Lung microvascular endothelial cell (primary cell): Measurements from ENCODE around the gene ASB8. TPM values are rescaled to one million over a fixed set of nuclear protein-coding genes. Genes with fewer than 3 reads are reported as not detected.
"Not testable (repeated sequence)": the region's sequence is repeated elsewhere in the genome, so short reads cannot be mapped to it uniquely, and the experiment has no call there.

Experiments used
- DNase-seq, 2 donors: peaks; one replicate each; pipeline versions ENCODE4 v3.0.0 to v3.0.0-alpha.2; 2010; ENCODE audit warnings: low read depth in 2 of 2
- total RNA-seq: library from RNA; depleted of rRNA; stranded (reverse); fragments of >200 nt; gene quantifications from 2 replicates; pipeline ENCODE4 v1.2.1, GENCODE V29; 2014

The ASB8 gene
- total RNA-seq, 1 donor from 2014 or later: 16.7 TPM

- DNase-seq: peak in 1 of 2 donors; percentile 18
These were observed 14.3 kb downstream of the ASB8 start for GRCh38 chr12:48142818-48143674.

- DNase-seq: no peak
These were observed 22.3 kb downstream of the ASB8 start for GRCh38 chr12:48135027-48135426.

DNA sequence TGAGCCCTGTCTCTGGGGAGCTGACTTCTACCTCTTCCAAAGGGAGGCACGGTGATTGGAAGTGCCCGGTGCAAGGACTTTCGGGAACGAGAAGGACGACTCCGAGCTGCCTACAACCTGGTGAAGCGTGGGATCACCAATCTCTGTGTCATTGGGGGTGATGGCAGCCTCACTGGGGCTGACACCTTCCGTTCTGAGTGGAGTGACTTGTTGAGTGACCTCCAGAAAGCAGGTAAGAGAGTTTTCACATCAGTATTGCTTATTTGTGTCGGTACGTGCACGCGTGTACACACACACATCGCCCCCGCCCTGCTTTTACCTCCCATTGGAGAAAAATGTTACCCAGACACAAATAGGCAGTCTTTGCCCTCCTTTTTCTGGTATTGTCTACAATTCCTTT, 24.5 kb downstream of the ASB8 start:
- no peak for DNase-seq

DNA sequence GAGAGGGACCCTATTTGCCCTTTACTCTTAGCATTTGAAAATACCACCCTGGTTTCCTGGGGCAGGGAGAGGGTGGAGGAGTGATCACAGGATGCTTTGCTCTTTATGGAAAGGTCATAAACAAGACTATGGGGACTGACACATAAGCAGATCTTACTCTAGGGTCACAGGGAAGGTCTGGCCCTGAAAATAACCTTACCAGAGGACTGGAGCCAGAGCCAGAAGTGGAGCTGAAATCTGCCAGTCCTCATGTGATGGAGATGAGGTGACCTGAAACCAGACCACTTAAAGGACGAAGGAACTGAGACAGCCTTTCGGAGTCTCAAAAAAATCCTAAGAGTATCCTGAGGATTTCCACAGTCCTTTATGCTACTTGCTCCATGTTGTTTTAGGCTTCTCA, 25.8 kb downstream of the ASB8 start:
- DNase-seq: no peak

GRCh38 chr12:48129376-48129775, 27.9 kb downstream of the ASB8 start:
- no peak for DNase-seq

- DNase-seq: no peak
These were observed 28.5 kb downstream of the ASB8 start for GRCh38 chr12:48128800-48129199.

- no peak for DNase-seq
These were observed 30.2 kb downstream of the ASB8 start for GRCh38 chr12:48126953-48127630.

DNA sequence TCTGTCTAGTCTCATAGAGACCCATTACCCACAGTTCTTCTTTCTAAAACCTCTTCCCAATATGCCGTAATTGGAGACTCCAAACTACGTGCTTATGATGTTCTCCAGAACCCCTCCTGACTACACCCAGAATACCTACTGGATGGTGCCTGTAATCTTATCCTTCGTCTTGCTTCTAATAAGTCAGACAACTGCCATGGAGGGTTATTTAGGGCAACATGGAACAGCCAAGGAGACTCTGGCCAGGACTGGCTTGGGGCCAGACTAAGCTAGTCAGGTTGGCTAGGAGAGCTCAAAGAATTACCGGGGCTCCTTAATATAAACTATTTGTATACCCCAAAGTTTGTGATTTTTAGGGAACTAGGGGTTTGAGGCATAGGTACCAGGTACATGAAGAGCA, 31.3 kb downstream of the ASB8 start:
- no peak for DNase-seq

- not testable (repeated sequence) for DNase-seq
These were observed 31.8 kb downstream of the ASB8 start for GRCh38 chr12:48125542-48125941.

DNA sequence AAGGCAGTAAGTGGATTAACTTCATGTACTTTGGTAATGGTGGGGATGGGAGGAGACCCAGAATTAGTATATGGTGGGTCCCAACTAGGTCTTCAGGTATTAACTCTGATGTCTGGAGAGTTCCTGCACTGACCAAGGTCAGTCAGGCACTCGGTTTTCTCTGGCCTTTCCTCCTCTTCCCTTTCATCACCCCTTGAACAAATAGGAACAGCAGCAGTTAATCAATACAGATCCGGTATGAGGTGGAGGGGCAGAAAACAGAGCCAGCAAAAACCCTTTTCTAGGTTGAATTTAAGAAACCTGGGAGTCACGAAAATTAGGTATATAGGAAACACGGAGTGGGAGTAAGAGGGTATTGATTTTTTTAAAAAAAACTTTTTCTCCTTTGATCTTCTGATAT, 34.1 kb downstream of the ASB8 start:
- DNase-seq: no peak

- no peak for DNase-seq
These were observed 35.1 kb downstream of the ASB8 start for GRCh38 chr12:48122065-48122834.

- DNase-seq: no peak
These were observed 35.8 kb downstream of the ASB8 start for GRCh38 chr12:48121522-48121921.

DNA sequence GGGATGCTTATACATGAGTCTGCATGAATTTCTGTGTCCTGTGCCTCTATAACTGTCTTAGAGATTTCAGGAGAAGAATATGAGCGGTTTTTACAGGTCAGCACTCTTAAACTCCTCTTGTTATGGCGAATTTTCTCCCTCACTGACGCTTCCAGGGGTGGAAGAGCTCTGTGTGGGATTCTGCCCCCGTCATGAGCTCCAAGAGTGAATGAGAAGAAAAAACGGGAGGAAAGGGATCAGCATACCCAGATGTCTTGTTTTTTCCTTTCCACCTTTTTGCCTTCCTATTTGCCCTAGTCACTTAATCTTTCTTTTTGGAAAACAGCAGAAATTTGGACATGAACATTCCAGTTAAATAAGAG, 37.5 kb downstream of the ASB8 start:
- DNase-seq: no peak

DNA sequence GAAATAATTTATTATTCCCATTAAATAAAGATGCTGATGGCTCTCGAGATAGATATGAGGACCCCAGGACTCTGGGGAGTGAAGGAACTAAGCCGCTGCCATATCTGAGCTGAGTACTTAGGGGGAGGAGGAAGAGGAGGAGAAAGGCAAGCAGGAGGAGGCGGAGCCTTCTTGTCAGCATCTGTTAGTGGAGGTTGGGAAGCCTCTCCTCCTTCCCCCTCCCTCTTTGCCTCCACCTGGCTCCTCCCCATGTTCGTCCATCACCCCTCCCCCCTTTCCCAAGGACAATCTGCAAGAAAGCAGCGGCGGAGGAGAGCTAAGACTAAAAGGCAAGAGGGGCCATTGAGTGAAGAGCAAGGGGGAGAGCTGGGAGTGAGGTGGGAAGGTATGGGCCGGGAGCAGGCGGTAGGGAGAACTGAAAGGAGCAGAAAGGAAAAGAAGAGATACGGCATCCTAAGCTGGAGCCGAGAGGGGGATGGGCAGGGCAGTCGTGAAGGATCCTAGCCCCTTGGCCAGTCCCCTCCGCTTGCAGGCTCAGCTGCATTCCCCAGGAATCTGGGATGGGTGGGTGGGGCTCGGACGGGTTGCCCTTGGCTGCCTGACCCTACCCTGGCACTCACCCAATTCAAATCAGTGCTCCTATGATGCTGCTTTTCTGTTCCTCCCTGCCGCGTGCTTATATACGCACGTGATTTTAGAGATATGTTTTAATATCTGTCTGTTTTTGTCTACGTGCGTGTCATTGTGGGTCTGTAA, 38.1 kb downstream of the ASB8 start, which contains the start of gene PFKM:
Gene PFKM (plus strand): TSS at position 287 of the 756 bp plus-strand sequence. CDS start 3,411 bp downstream, outside the sequence.
- peak; percentile 61 to 96 for DNase-seq

DNA sequence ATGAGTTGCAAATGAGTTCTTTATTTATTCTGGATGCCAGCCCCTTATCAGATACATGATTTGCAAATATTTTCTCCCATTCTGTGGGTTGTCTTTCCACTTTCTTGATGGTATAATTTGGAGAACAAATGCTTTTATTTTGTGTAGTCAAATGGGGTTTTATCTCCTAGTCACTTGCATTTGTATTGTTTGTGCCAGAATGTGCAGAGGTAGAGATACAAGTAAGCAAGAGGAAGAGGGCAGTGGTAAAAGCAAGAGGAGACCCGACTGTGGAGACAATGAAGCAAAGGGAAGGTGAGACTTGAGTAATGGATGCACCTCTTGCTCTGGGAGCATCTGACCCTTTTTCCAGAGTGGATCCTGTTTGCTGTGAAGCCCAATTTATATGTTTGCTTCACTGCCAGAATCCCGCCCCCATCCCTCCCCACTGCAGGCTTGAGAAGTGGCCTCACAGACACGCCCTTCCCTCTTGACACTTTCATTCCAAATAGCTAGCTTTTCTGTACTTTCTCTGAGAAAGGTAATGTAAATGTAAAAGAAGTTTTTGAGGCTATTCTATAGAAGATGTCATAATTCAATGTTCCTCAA, 38.9 kb downstream of the ASB8 start:
- DNase-seq: no peak

GRCh38 chr12:48115957-48116356, 41.4 kb downstream of the ASB8 start:
- DNase-seq: no peak

DNA sequence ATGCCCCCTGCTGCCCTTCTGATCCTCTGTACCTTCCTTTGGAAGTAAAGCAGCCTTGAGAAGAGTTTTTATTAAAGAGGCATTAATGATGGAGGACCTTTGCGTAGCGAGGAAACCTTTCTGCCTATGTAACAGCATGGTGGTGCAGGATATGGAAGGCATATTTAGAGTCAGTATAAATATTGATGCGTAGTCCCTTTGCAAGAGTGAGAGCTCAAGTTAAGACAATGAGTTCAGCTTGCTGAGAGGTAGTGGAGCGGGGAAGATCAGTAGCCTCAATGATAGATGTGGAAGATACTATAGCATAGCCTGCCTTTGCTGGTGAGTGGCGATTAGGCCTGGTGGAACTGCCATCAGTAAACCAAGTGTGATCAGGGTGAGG, 46.0 kb downstream of the ASB8 start:
- not testable (repeated sequence) for DNase-seq

DNA sequence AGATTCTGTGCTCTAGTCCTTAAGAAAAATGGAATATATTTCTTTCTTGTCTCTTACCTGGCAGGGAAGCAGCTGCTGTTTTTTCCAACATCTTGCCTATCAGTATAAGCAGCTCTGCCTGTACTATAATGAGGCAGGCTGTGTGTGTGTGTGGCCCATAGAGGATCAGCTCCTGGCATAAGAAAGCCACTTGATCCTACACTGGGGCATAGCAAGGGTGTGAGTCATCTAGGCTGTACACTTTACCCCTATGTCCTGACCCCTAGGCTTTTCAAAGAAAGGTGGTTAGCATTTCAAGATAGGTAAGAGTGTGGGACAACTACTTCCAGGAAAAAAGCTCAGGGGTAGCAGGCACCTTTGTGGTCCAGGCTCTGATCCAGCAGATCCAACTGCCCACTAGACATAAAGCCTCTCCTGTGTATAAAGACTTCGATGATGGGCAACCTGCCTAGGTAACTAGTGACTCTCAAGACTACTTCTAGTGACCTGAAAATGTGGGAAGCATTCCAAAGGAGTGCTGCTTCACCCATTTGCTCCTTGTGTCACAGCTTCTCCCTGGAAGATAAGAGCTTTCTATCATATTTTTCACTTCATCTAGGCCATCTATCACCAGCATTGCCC, 46.5 kb downstream of the ASB8 start:
- no peak for DNase-seq

- no peak for DNase-seq
These were observed 47.9 kb downstream of the ASB8 start for GRCh38 chr12:48109424-48109823.
